Astrocyte (in vitro differentiated cells and primary cell): ENCODE data around the gene HSD3B7. TPM values are rescaled to one million over a fixed set of nuclear protein-coding genes. Genes with fewer than 3 reads are reported as not detected.
"Not testable (repeated sequence)": the region's sequence is repeated elsewhere in the genome, so short reads cannot be mapped to it uniquely, and the experiment has no call there.

Experiments
- DNase-seq: peaks from one replicate; pipeline ENCODE4 v3.0.0-alpha.2; 2010; ENCODE audit warnings: low read depth
- FAIRE-seq: peaks from 2 replicates; lab custom pipeline; 2011; peaks lifted over from hg19 to GRCh38; lab: Jason Lieb, UNC
- H2AFZ ChIP-seq: 2 replicates; pipeline ENCODE4 v1.6.0; 2012; ENCODE audit warnings: low read depth, low read length, inconsistent platforms
- H3K27ac ChIP-seq: 2 replicates; pipeline ENCODE4 v1.5.1; 2011; ENCODE audit warnings: low read depth, low read length, inconsistent platforms
- H3K27me3 ChIP-seq: 2 replicates; pipeline ENCODE4 v1.6.0; 2011; ENCODE audit warnings: low read length, inconsistent platforms; ENCODE audit not compliant: insufficient read depth
- H3K36me3 ChIP-seq: 2 replicates; pipeline ENCODE4 v1.5.1; 2011; ENCODE audit warnings: low read length, inconsistent platforms; ENCODE audit not compliant: insufficient read depth
- H3K4me1 ChIP-seq: 2 replicates; pipeline ENCODE4 v1.5.1; 2011; ENCODE audit warnings: low read length, inconsistent platforms; ENCODE audit not compliant: insufficient read depth
- H3K4me2 ChIP-seq: 2 replicates; pipeline ENCODE4 v1.6.0; 2012; ENCODE audit warnings: low read length, inconsistent platforms
- H3K4me3 ChIP-seq: 2 replicates; pipeline ENCODE4 v1.5.1; 2011; ENCODE audit warnings: low read depth, mild to moderate bottlenecking, low read length, inconsistent platforms; ENCODE audit not compliant: insufficient read depth
- H3K79me2 ChIP-seq: 2 replicates; pipeline ENCODE4 v1.6.0; 2012; ENCODE audit warnings: mild to moderate bottlenecking, low read length, inconsistent platforms; ENCODE audit not compliant: insufficient read depth
- H3K9ac ChIP-seq: 2 replicates; pipeline ENCODE4 v1.6.0; 2012; ENCODE audit warnings: mild to moderate bottlenecking, low read length, inconsistent platforms
- H3K9me3 ChIP-seq: 2 replicates; pipeline ENCODE4 v1.5.1; 2012; ENCODE audit warnings: low read depth, mild to moderate bottlenecking, low read length, inconsistent platforms; ENCODE audit not compliant: insufficient read depth
- H4K20me1 ChIP-seq: 2 replicates; pipeline ENCODE4 v1.6.0; 2012; ENCODE audit warnings: low read length, inconsistent platforms; ENCODE audit not compliant: insufficient read depth
- H3K27ac Mint-ChIP-seq: one replicate; pipeline ENCODE4 v1.8.0; 2021; ENCODE audit warnings: mild to moderate bottlenecking, mixed read lengths; ENCODE audit not compliant: unreplicated experiment
- H3K27me3 Mint-ChIP-seq: one replicate; pipeline ENCODE4 v1.8.0; 2021; ENCODE audit warnings: low read depth, mixed read lengths; ENCODE audit not compliant: unreplicated experiment
- H3K36me3 Mint-ChIP-seq: one replicate; pipeline ENCODE4 v1.8.0; 2021; ENCODE audit warnings: low read depth, mixed read lengths; ENCODE audit not compliant: unreplicated experiment
- H3K4me1 Mint-ChIP-seq: one replicate; pipeline ENCODE4 v1.8.0; 2021; ENCODE audit warnings: low read depth, mixed read lengths; ENCODE audit not compliant: unreplicated experiment
- H3K4me3 Mint-ChIP-seq: one replicate; pipeline ENCODE4 v1.8.0; 2021; ENCODE audit warnings: mild to moderate bottlenecking, moderate library complexity, mixed read lengths; ENCODE audit not compliant: unreplicated experiment
- H3K9me3 Mint-ChIP-seq: one replicate; pipeline ENCODE4 v1.8.0; 2021; ENCODE audit warnings: mild to moderate bottlenecking, mixed read lengths; ENCODE audit not compliant: unreplicated experiment
- EZH2 ChIP-seq: IDR thresholded peaks from 2 replicates; pipeline ENCODE4 v1.6.1; 2012; ENCODE audit warnings: mild to moderate bottlenecking, low read length, inconsistent platforms; ENCODE audit not compliant: insufficient read depth
- total RNA-seq: library from RNA; stranded (reverse); gene quantifications from 2 replicates; pipeline ENCODE4 v1.2.1, GENCODE V29; 2021
- TF ChIP-seq, protein P1 (sequence below): IDR thresholded peaks from 2 replicates; pipeline ENCODE4 v1.5.1; 2011; ENCODE audit warnings: low read depth, mild to moderate bottlenecking, inconsistent platforms, low read length, moderate library complexity; ENCODE audit not compliant: insufficient read depth

The HSD3B7 gene
- total RNA-seq, 1 donor from 2014 or later = 8.3 TPM

GRCh38 chr16:31016018-31016417 is 31.0 kb downstream of the HSD3B7 start:
- no peak overlapping the region for H3K4me3 ChIP-seq
- H2AFZ ChIP-seq = no peak overlapping the region
- H3K27ac ChIP-seq = no peak overlapping the region
- H3K36me3 ChIP-seq = no peaks in the 10 kb centered on the region
- no peak overlapping the region for H3K9ac ChIP-seq
- no peaks in the 10 kb centered on the region for H4K20me1 ChIP-seq
- Mint-ChIP-seq H3K4me1 (peaks cover 1% of the 10 kb centered on the region), H3K9me3 (no peaks in the 10 kb centered on the region), H3K4me3 (no peak overlapping the region), H3K27ac (no peak overlapping the region), H3K36me3 (no peaks in the 10 kb centered on the region), H3K27me3 (peaks cover 26% of the 10 kb centered on the region)
- H3K27me3 ChIP-seq = no peaks in the 10 kb centered on the region
- TF ChIP-seq EZH2 = no peak
- peaks cover 2% of the 10 kb centered on the region for H3K4me1 ChIP-seq
- DNase-seq (no peak), FAIRE-seq (no peak)
- H3K9me3 ChIP-seq = no peaks in the 10 kb centered on the region
- no peaks in the 10 kb centered on the region for H3K79me2 ChIP-seq
- no peak overlapping the region for H3K4me2 ChIP-seq

DNA sequence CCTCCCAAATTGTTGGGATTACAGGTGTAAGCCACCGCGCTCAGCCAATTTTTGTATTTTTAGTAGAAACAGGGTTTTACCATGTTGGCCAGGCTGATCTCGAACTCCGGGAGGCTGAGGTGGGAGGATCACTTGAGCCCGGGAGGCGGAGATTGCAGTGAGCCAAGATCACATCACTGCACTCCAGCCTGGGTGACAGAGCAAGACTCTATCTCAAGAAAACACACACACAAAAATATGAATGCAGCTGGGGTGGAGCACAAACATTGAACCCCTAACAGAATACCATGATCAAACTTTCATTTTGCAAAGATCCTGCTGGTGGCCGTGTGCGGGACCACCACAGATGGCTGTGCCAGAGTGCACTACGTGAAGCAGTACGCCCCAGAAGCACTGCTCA is 32.7 kb downstream of the HSD3B7 start:
- H3K27ac Mint-ChIP-seq, H3K79me2 ChIP-seq, H4K20me1 ChIP-seq, H3K4me3 ChIP-seq, H3K36me3 Mint-ChIP-seq, H3K4me3 Mint-ChIP-seq, H3K4me2 ChIP-seq, H2AFZ ChIP-seq, H3K27me3 ChIP-seq, DNase-seq, H3K27ac ChIP-seq, H3K9me3 ChIP-seq, FAIRE-seq, H3K9ac ChIP-seq, H3K9me3 Mint-ChIP-seq, H3K4me1 Mint-ChIP-seq, H3K4me1 ChIP-seq, H3K36me3 ChIP-seq: not testable (repeated sequence)
- peaks cover 12% of the 10 kb centered on the region for H3K27me3 Mint-ChIP-seq

- Histone ChIP-seq H3K4me3 (no peak overlapping the region), H3K79me2 (no peaks in the 10 kb centered on the region), H2AFZ (no peak overlapping the region), H3K9me3 (no peaks in the 10 kb centered on the region), H3K36me3 (no peaks in the 10 kb centered on the region), H3K9ac (no peak overlapping the region), H3K27ac (no peak overlapping the region), H3K4me2 (no peak overlapping the region), H3K4me1 (no peaks in the 10 kb centered on the region), H4K20me1 (no peaks in the 10 kb centered on the region), H3K27me3 (no peaks in the 10 kb centered on the region)
- H3K4me3 Mint-ChIP-seq = no peak overlapping the region
- no peak overlapping the region for H3K27ac Mint-ChIP-seq
- no peaks in the 10 kb centered on the region for H3K9me3 Mint-ChIP-seq
- TF ChIP-seq EZH2 = no peak
- TF ChIP-seq, protein P1, sequence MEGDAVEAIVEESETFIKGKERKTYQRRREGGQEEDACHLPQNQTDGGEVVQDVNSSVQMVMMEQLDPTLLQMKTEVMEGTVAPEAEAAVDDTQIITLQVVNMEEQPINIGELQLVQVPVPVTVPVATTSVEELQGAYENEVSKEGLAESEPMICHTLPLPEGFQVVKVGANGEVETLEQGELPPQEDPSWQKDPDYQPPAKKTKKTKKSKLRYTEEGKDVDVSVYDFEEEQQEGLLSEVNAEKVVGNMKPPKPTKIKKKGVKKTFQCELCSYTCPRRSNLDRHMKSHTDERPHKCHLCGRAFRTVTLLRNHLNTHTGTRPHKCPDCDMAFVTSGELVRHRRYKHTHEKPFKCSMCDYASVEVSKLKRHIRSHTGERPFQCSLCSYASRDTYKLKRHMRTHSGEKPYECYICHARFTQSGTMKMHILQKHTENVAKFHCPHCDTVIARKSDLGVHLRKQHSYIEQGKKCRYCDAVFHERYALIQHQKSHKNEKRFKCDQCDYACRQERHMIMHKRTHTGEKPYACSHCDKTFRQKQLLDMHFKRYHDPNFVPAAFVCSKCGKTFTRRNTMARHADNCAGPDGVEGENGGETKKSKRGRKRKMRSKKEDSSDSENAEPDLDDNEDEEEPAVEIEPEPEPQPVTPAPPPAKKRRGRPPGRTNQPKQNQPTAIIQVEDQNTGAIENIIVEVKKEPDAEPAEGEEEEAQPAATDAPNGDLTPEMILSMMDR = no peak
- peaks cover 3% of the 10 kb centered on the region for H3K27me3 Mint-ChIP-seq
- FAIRE-seq = no peak
- H3K36me3 Mint-ChIP-seq = no peaks in the 10 kb centered on the region
- no peak for DNase-seq
- H3K4me1 Mint-ChIP-seq = peaks cover 3% of the 10 kb centered on the region
Observed at GRCh38 chr16:31020536-31020935, 35.5 kb downstream of the HSD3B7 start.
